ENCODE results near the gene NMNAT3. TPM values are rescaled to one million over a fixed set of nuclear protein-coding genes. Genes with fewer than 3 reads are reported as not detected.

The NMNAT3 gene
- total RNA-seq, 2 donors from 2014 or later, result 1.2 to 1.6 TPM

- DNase-seq, result no peak
- H3K4me1 Mint-ChIP-seq, result no peaks in the 10 kb centered on the region
These were observed 163.0 kb downstream of the NMNAT3 start for GRCh38 chr3:139514741-139515140.

More at GRCh38 chr3:139514741-139515140, 163.0 kb downstream of the NMNAT3 start:
- Histone ChIP-seq H3K4me1 (ENCODE audit: control insufficient read depth, insufficient read depth, low read length) (no peaks in the 10 kb centered on the region), H3K9ac (ENCODE audit: extremely low read depth, low read length, poor library complexity, severe bottlenecking) (no peak overlapping the region), H3K4me3 (ENCODE audit: low read length) (no peak overlapping the region), H3K36me3 (ENCODE audit: control insufficient read depth, insufficient read depth, low read length) (no peaks in the 10 kb centered on the region), H3K27me3 (ENCODE audit: control insufficient read depth, insufficient read depth, low read length, poor library complexity, severe bottlenecking) (no peaks in the 10 kb centered on the region), H3K27ac (ENCODE audit: low read depth, low read length) (no peak overlapping the region), H3K9me3 (ENCODE audit: control insufficient read depth, low read length) (no peaks in the 10 kb centered on the region)
- WGBS, 2 experiments (ENCODE audit: insufficient coverage in 1 of 2, insufficient read length in 1 of 2), result 95 to 100% methylated on average over 1 to 4 of the region's 4 CpGs
- H3K36me3 Mint-ChIP-seq (ENCODE audit: low read depth), result peaks cover 8% of the 10 kb centered on the region
- no peaks in the 10 kb centered on the region for H3K9me3 Mint-ChIP-seq
- H3K27me3 Mint-ChIP-seq (ENCODE audit: insufficient read depth), result no peaks in the 10 kb centered on the region
- no peak overlapping the region for H3K4me3 Mint-ChIP-seq
- no peak for TF ChIP-seq CTCF (conservative IDR thresholded peaks at IDR 0.05)
- H3K27ac Mint-ChIP-seq, result no peak overlapping the region

Other genes starting within 250 kb of the NMNAT3 start
- not detected for gene RBP2, start 201.5 kb downstream of the NMNAT3 start, total RNA-seq
- gene RBP1, start 138.2 kb downstream of the NMNAT3 start, total RNA-seq, result 10 to 100 TPM; 77.9 to 80.6 TPM